ENCODE measurements around the gene TOMM20. TPM values are rescaled to one million over a fixed set of nuclear protein-coding genes. Genes with fewer than 3 reads are reported as not detected.
A peak's percentile ranks its signal among the peaks of the same experiment; 100 is the strongest.

The TOMM20 gene
- total and polyA plus RNA-seq, 9 of the 15 experiments (the other 6 are each of a cell fraction or from before 2014, with no cell fraction given): 70.6 to 334 (median 159) TPM

- TF ChIP-seq STAT6 (CRISPR knock-in tag; IDR thresholded peaks at IDR 0.05): no peak
- peak; percentile 70 for TF ChIP-seq ATF7 (IDR thresholded peaks at IDR 0.05)
- no peak for TF ChIP-seq STAT5B (CRISPR knock-in tag; IDR thresholded peaks at IDR 0.05)
- no peak for TF ChIP-seq ELF1 (tag; IDR thresholded peaks at IDR 0.05)
- TF ChIP-seq MYNN (IDR thresholded peaks at IDR 0.05): no peak; the same call in 1 of the 2 replicates
- TF ChIP-seq MYNN (CRISPR knock-in tag; IDR thresholded peaks at IDR 0.05): no peak
- no peak for TF ChIP-seq COPS2 (conservative IDR thresholded peaks at IDR 0.05)
- TF ChIP-seq GTF2B (IDR thresholded peaks at IDR 0.05; ENCODE audit: extremely low read depth, insufficient read length): no peak
- TF ChIP-seq CHD2 (IDR thresholded peaks at IDR 0.05; ENCODE audit: low read depth, low read length): no peak
- TF ChIP-seq EP300 (IDR thresholded peaks at IDR 0.05; ENCODE audit: low read length): peak; percentile 95
- peak; percentile 25; the same call in 1 of the 2 replicates for TF ChIP-seq ZBTB33 (CRISPR knock-in tag; IDR thresholded peaks at IDR 0.05)
- no peak for TF ChIP-seq HNRNPK (IDR thresholded peaks at IDR 0.05; ENCODE audit: low read depth, low read length, poor library complexity, severe bottlenecking)
- TF ChIP-seq ATF6 (CRISPR knock-in tag; IDR thresholded peaks at IDR 0.05): no peak
- TF ChIP-seq ZBTB43 (CRISPR knock-in tag; IDR thresholded peaks at IDR 0.05): no peak
- TF ChIP-seq ATF4 (CRISPR knock-in tag; IDR thresholded peaks at IDR 0.05): no peak
Measured at GRCh38 chr1:235113183-235113917, 15.3 kb downstream of the TOMM20 start (continued).
